Ishikawa (cell line): Measurements from ENCODE around the gene TEX13C.

Experiments used
- CEBPB ChIP-seq: IDR thresholded peaks from 2 replicates; pipeline ENCODE4 v1.6.1; 2012
- CREB1 ChIP-seq: IDR thresholded peaks from 2 replicates; pipeline ENCODE4 v1.6.1; 2012; ENCODE audit warnings: low read depth
- EGR1 ChIP-seq: IDR thresholded peaks from 2 replicates; pipeline ENCODE4 v1.6.1; 2012
- EP300 ChIP-seq: IDR thresholded peaks from 2 replicates; pipeline ENCODE4 v1.6.1; 2012; ENCODE audit warnings: borderline replicate concordance
- FOXM1 ChIP-seq: IDR thresholded peaks from 2 replicates; pipeline ENCODE4 v1.6.1; 2012; ENCODE audit warnings: low read depth, borderline replicate concordance
- MAX ChIP-seq: IDR thresholded peaks from 2 replicates; pipeline ENCODE4 v1.6.1; 2012
- NFIC ChIP-seq: IDR thresholded peaks from 2 replicates; pipeline ENCODE4 v1.6.1; 2012
- RAD21 ChIP-seq: IDR thresholded peaks from 2 replicates; pipeline ENCODE4 v1.6.1; 2012; ENCODE audit warnings: low read depth
- REST ChIP-seq: IDR thresholded peaks from 2 replicates; pipeline ENCODE4 v1.6.1; 2012; ENCODE audit warnings: low read depth, mild to moderate bottlenecking
- TAF1 ChIP-seq: IDR thresholded peaks from 2 replicates; pipeline ENCODE4 v1.6.1; 2012; ENCODE audit warnings: low read depth, mild to moderate bottlenecking
- TCF12 ChIP-seq: IDR thresholded peaks from 2 replicates; pipeline ENCODE4 v1.6.1; 2012; ENCODE audit warnings: low read depth
- TEAD4 ChIP-seq: IDR thresholded peaks from 2 replicates; pipeline ENCODE4 v1.6.1; 2012
- YY1 ChIP-seq: IDR thresholded peaks from 2 replicates; pipeline ENCODE4 v1.6.1; 2012; ENCODE audit warnings: low read depth
- ZBTB7A ChIP-seq: IDR thresholded peaks from 2 replicates; pipeline ENCODE4 v1.6.1; 2012; ENCODE audit warnings: low read depth
- TF ChIP-seq, protein P1 (sequence below): IDR thresholded peaks from 2 replicates; pipeline ENCODE4 v1.6.1; 2012

The TEX13C gene

DNA sequence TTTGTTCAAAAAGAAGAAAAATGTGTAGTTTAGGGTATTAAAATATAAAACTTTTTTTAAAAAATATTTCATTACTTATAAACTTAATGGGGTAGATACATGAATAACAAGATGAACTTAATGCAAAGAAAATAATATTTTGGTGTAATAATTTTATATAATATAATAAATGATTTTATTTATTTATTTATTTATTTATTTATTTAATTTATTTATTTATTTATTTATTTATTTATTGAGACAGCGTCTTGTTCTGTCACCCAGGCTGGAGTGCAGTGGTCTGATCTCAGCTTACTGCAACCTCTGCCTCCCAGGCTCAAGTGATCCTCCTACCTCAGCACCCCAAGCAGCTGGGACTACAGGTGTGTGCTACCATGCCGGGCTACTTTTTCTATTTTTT, 20.8 kb upstream of the TEX13C start:
- TF ChIP-seq, protein P1, sequence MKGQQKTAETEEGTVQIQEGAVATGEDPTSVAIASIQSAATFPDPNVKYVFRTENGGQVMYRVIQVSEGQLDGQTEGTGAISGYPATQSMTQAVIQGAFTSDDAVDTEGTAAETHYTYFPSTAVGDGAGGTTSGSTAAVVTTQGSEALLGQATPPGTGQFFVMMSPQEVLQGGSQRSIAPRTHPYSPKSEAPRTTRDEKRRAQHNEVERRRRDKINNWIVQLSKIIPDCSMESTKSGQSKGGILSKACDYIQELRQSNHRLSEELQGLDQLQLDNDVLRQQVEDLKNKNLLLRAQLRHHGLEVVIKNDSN, result no peak
- TF ChIP-seq TCF12, result no peak
- TF ChIP-seq TEAD4, result no peak
- no peak for TF ChIP-seq CEBPB
- no peak for TF ChIP-seq ZBTB7A
- no peak for TF ChIP-seq FOXM1
- no peak for TF ChIP-seq EP300
- no peak for TF ChIP-seq CREB1
- TF ChIP-seq NFIC, result no peak
- TF ChIP-seq EGR1, result no peak
- no peak for TF ChIP-seq MAX

- no peak for TF ChIP-seq MAX
- no peak for TF ChIP-seq CREB1
- TF ChIP-seq NFIC, result no peak
- TF ChIP-seq FOXM1, result no peak
- TF ChIP-seq YY1, result no peak
Observed at GRCh38 chrX:125306335-125306866, 13.3 kb upstream of the TEX13C start.

DNA sequence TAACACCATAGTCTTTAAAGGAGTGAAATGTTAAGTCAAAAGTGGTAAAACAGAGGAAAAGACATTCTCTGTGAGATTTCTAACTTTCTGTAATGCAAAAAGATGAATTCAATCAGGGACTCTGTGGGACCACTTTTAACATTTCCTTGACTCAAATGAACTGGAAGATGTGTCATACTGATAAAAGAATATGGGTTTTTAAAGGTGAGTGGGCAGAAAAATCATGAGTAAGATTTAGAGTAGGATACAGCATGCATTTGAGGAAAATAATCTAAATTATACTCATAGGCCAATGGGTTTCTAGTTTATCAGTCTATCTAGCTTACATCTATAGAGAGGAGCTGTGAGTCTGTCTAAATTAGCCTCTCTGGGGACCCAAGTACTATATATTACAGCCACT, 11.0 kb upstream of the TEX13C start:
- TF ChIP-seq TEAD4, result no peak

GRCh38 chrX:125322431-125322830, 2.8 kb downstream of the TEX13C start:
- TF ChIP-seq RAD21 (no peak), EP300 (no peak), CREB1 (no peak)

GRCh38 chrX:125326599-125326998, 6.9 kb downstream of the TEX13C start:
- no peak for TF ChIP-seq EP300
- TF ChIP-seq, protein P1, result no peak
- TF ChIP-seq YY1, result no peak
- no peak for TF ChIP-seq RAD21
- no peak for TF ChIP-seq TCF12
- no peak for TF ChIP-seq NFIC
- no peak for TF ChIP-seq CEBPB
- TF ChIP-seq TAF1, result no peak
- TF ChIP-seq ZBTB7A, result no peak
- no peak for TF ChIP-seq REST
- TF ChIP-seq FOXM1, result no peak
- no peak for TF ChIP-seq TEAD4
- no peak for TF ChIP-seq EGR1

GRCh38 chrX:125327891-125328290, 8.2 kb downstream of the TEX13C start:
- TF ChIP-seq TAF1, result no peak
- no peak for TF ChIP-seq MAX
- no peak for TF ChIP-seq YY1
- no peak for TF ChIP-seq EP300
- TF ChIP-seq NFIC, result no peak
- no peak for TF ChIP-seq TEAD4
- no peak for TF ChIP-seq RAD21
- TF ChIP-seq ZBTB7A, result no peak
- no peak for TF ChIP-seq FOXM1
- TF ChIP-seq REST, result no peak
- no peak for TF ChIP-seq CEBPB
- no peak for TF ChIP-seq CREB1
- TF ChIP-seq, protein P1, result no peak

DNA sequence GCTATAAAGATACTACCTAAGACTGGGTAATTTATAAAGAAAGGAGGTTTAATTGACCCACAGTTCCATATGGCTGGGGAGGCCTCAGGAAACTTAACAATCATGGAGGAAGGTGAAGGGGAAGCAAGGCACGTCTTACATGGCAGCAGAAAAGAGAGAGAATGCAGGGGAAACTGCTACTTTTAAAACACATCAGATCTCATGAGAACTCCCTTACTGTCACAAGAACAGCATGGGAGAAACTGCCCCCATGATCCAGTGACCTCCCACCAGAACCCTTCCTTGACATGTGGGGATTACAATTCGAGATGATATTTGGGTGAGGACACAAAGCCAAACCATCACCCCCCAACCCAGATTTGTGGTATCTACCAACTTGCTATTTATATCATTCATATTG, 13.9 kb downstream of the TEX13C start:
- TF ChIP-seq MAX, result no peak
- TF ChIP-seq EP300, result no peak
- no peak for TF ChIP-seq YY1
